Fibroblast of lung (primary cell): ENCODE measurements around the gene SCAF11. TPM values are rescaled to one million over a fixed set of nuclear protein-coding genes. Genes with fewer than 3 reads are reported as not detected.

ENCODE experiments used
- DNase-seq, 2 donors: peaks; one replicate each; pipeline versions ENCODE4 v3.0.0 to v3.0.0-alpha.2; 2010; ENCODE audit warnings: low read depth in 2 of 2
- H2AFZ ChIP-seq: 2 replicates; pipeline ENCODE4 v1.5.1; 2012; ENCODE audit warnings: low read length, control low read depth, inconsistent platforms
- H3K27ac ChIP-seq: 2 replicates; pipeline ENCODE4 v1.5.1; 2011; ENCODE audit warnings: low read length, control low read depth; ENCODE audit not compliant: insufficient read depth
- H3K27me3 ChIP-seq: 2 replicates; pipeline ENCODE4 v1.5.1; 2011; ENCODE audit warnings: mild to moderate bottlenecking, low read length; ENCODE audit not compliant: control insufficient read depth, insufficient read depth
- H3K36me3 ChIP-seq: 2 replicates; pipeline ENCODE4 v1.5.1; 2011; ENCODE audit warnings: low read length; ENCODE audit not compliant: control insufficient read depth, insufficient read depth
- H3K4me1 ChIP-seq: 2 replicates; pipeline ENCODE4 v1.5.1; 2011; ENCODE audit warnings: low read length; ENCODE audit not compliant: control insufficient read depth, insufficient read depth; ENCODE audit errors: extremely low read depth
- H3K4me2 ChIP-seq: 2 replicates; pipeline ENCODE4 v1.5.1; 2011; ENCODE audit warnings: low read length, control low read depth; ENCODE audit not compliant: insufficient read depth; ENCODE audit errors: extremely low read depth
- H3K4me3 ChIP-seq, 4 experiments: fragments of 200-600 bp in 1 of 4; sonication (generic) in 1 of 4; replicated peaks in 1 of 4; 2 replicates each; pipeline ENCODE4 v1.5.1; 2011 to 2016; ENCODE audit warnings: low read length in 4 of 4, low read depth in 3 of 4, mild to moderate bottlenecking in 3 of 4, control low read depth in 2 of 4, inconsistent platforms in 1 of 4, mixed read lengths in 1 of 4; ENCODE audit not compliant: insufficient read depth in 1 of 4; ENCODE audit errors: control extremely low read depth in 1 of 4
- H3K79me2 ChIP-seq: 2 replicates; pipeline ENCODE4 v1.5.1; 2012; ENCODE audit warnings: mild to moderate bottlenecking, low read length, inconsistent platforms; ENCODE audit not compliant: control insufficient read depth, insufficient read depth
- H3K9ac ChIP-seq: 2 replicates; pipeline ENCODE4 v1.5.1; 2011; ENCODE audit warnings: mild to moderate bottlenecking, low read length, control low read depth; ENCODE audit not compliant: insufficient read depth
- H3K9me3 ChIP-seq: 2 replicates; pipeline ENCODE4 v1.5.1; 2012; ENCODE audit warnings: low read depth, low read length; ENCODE audit not compliant: control insufficient read depth, insufficient read depth
- H4K20me1 ChIP-seq: 2 replicates; pipeline ENCODE4 v1.5.1; 2011; ENCODE audit warnings: low read length; ENCODE audit not compliant: control insufficient read depth, insufficient read depth; ENCODE audit errors: extremely low read depth
- EZH2 ChIP-seq: IDR thresholded peaks from 2 replicates; pipeline ENCODE4 v1.5.1; 2012; ENCODE audit warnings: low read length, control low read depth, mild to moderate bottlenecking; ENCODE audit errors: missing control alignments
- polyA plus RNA-seq, 2 donors: library from polyadenylated mRNA; depleted of rRNA in 1 of 2; stranded (reverse) in 1 of 2; unstranded in 1 of 2; fragments of >200 nt; gene quantifications; 2 replicates each; pipeline ENCODE4 v1.2.1, GENCODE V29; 2011 to 2012; ENCODE audit warnings: missing spikeins in 1 of 2
- total RNA-seq: library from RNA; depleted of rRNA; stranded (reverse); fragments of >200 nt; gene quantifications from 2 replicates; pipeline ENCODE4 v1.2.1, GENCODE V29; 2014
- TF ChIP-seq, protein P1 (sequence below), 2 donors: IDR thresholded peaks in 1 of 2; conservative IDR thresholded peaks in 1 of 2; 1 replicate in 1 of 2; 2 replicates in 1 of 2; pipeline ENCODE4 v1.5.1; 2011 to 2012; ENCODE audit warnings: low read length in 2 of 2, control low read depth in 1 of 2, inconsistent platforms in 1 of 2, low read depth in 1 of 2, mild to moderate bottlenecking in 1 of 2

Gene SCAF11
- total and polyA plus RNA-seq, 2 donors (not counting 1 experiment from before 2014, with no cell fraction given) = 43.8 to 79.4 TPM

- Histone ChIP-seq H3K27me3 (no peaks in the 10 kb centered on the region), H3K4me2 (no peak overlapping the region), H3K9ac (no peak overlapping the region), H4K20me1 (no peaks in the 10 kb centered on the region), H3K4me3 (no peak overlapping the region), H3K79me2 (no peaks in the 10 kb centered on the region), H2AFZ (no peak overlapping the region), H3K27ac (no peak overlapping the region), H3K9me3 (no peaks in the 10 kb centered on the region), H3K4me1 (no peaks in the 10 kb centered on the region), H3K36me3 (no peaks in the 10 kb centered on the region)
- no peak for TF ChIP-seq EZH2
- TF ChIP-seq, protein P1, sequence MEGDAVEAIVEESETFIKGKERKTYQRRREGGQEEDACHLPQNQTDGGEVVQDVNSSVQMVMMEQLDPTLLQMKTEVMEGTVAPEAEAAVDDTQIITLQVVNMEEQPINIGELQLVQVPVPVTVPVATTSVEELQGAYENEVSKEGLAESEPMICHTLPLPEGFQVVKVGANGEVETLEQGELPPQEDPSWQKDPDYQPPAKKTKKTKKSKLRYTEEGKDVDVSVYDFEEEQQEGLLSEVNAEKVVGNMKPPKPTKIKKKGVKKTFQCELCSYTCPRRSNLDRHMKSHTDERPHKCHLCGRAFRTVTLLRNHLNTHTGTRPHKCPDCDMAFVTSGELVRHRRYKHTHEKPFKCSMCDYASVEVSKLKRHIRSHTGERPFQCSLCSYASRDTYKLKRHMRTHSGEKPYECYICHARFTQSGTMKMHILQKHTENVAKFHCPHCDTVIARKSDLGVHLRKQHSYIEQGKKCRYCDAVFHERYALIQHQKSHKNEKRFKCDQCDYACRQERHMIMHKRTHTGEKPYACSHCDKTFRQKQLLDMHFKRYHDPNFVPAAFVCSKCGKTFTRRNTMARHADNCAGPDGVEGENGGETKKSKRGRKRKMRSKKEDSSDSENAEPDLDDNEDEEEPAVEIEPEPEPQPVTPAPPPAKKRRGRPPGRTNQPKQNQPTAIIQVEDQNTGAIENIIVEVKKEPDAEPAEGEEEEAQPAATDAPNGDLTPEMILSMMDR (conservative IDR thresholded peaks at IDR 0.05 in 1 of 2, IDR thresholded peaks at IDR 0.05 in 1 of 2; ENCODE audit: low read depth in 1 of 2, low read length in 2 of 2) = no peak
- no peak for DNase-seq
Observed at GRCh38 chr12:45872446-45872845, 117.9 kb downstream of the SCAF11 start.
